Gastrocnemius medialis (tissue), 4 donors: ENCODE results near the gene BBX. TPM values are rescaled to one million over a fixed set of nuclear protein-coding genes. Genes with fewer than 3 reads are reported as not detected.

Experiments used
- ATAC-seq, 2 donors: fragments of 150-250 bp; one replicate each; pipeline ENCODE4 v1.9.1; 2016
- DNase-seq, 2 donors: peaks; one replicate each; pipeline ENCODE4 v3.0.0-alpha.2; 2019
- H3K27ac ChIP-seq, 4 donors: fragments of 200-600 bp; sonication (generic); 1 replicate in 1 of 4; 2 replicates in 3 of 4; pipeline ENCODE4 v1.5.1; 2016 to 2018; ENCODE audit warnings: mild to moderate bottlenecking in 2 of 4, moderate library complexity in 1 of 4
- H3K27me3 ChIP-seq, 3 donors: fragments of 200-600 bp; sonication (generic) in 2 of 3; 1 replicate in 1 of 3; 2 replicates in 2 of 3; pipeline versions ENCODE4 v1.5.1 to v1.6.0; 2016 to 2019; ENCODE audit warnings: mild to moderate bottlenecking in 1 of 3, moderate library complexity in 1 of 3
- H3K36me3 ChIP-seq, 2 donors: fragments of 200-600 bp; sonication (generic) in 1 of 2; one replicate each; pipeline ENCODE4 v1.5.1; 2017 to 2018
- H3K4me1 ChIP-seq, 2 donors: fragments of 200-600 bp; sonication (generic) in 1 of 2; one replicate each; pipeline ENCODE4 v1.5.1; 2016 to 2017; ENCODE audit warnings: mild to moderate bottlenecking in 2 of 2
- H3K4me3 ChIP-seq, 4 donors: fragments of 200-600 bp; sonication (generic) in 3 of 4; 1 replicate in 1 of 4; 2 replicates in 3 of 4; pipeline ENCODE4 v1.5.1; 2016 to 2019; ENCODE audit warnings: mild to moderate bottlenecking in 2 of 4
- H3K9me3 ChIP-seq, 3 donors: fragments of 200-600 bp; sonication (generic) in 2 of 3; 1 replicate in 1 of 3; 2 replicates in 2 of 3; pipeline ENCODE4 v1.5.1; 2016 to 2019
- POLR2A ChIP-seq, 2 donors: fragments of 450-650 bp; IDR thresholded peaks; one replicate each; pipeline ENCODE4 v1.6.1; 2017; ENCODE audit warnings: antibody characterized with exemption in 2 of 2, mild to moderate bottlenecking in 2 of 2, moderate library complexity in 2 of 2
- in situ Hi-C, 4 donors: fragments of 200-750 bp; cut with MboI; loops; one replicate each; pipeline versions ENCODE4 v1.15.0 to v1.8.0; 2017; ENCODE audit warnings: low sequenced_read_pairs in 4 of 4
- intact Hi-C: fragments of 100-400 bp; cut with DNase I; formaldehyde crosslinking; loops from one replicate; pipeline ENCODE4 v1.15.1; 2023; ENCODE audit warnings: low total_unique reads
- total RNA-seq, 4 donors: library from RNA; depleted of rRNA; stranded (reverse); fragments of >200 nt; gene quantifications; one replicate each; pipeline versions ENCODE4 v1.1.0 to v1.2.3, GENCODE V29; 2016
- TF ChIP-seq, protein P1 (sequence below), 5 experiments: fragments of 450-650 bp in 3 of 5; fragments of 200-600 bp in 2 of 5; sonication (generic) in 2 of 5; IDR thresholded peaks in 4 of 5; conservative IDR thresholded peaks in 1 of 5; 1 replicate in 4 of 5; 2 replicates in 1 of 5; pipeline ENCODE4 v1.5.1; 2016 to 2019; ENCODE audit warnings: antibody characterized with exemption in 5 of 5, mild to moderate bottlenecking in 3 of 5, moderate library complexity in 3 of 5

The BBX gene
- total RNA-seq, 4 donors from 2014 or later: 15.2 to 48.3 (median 20.1) TPM

DNA sequence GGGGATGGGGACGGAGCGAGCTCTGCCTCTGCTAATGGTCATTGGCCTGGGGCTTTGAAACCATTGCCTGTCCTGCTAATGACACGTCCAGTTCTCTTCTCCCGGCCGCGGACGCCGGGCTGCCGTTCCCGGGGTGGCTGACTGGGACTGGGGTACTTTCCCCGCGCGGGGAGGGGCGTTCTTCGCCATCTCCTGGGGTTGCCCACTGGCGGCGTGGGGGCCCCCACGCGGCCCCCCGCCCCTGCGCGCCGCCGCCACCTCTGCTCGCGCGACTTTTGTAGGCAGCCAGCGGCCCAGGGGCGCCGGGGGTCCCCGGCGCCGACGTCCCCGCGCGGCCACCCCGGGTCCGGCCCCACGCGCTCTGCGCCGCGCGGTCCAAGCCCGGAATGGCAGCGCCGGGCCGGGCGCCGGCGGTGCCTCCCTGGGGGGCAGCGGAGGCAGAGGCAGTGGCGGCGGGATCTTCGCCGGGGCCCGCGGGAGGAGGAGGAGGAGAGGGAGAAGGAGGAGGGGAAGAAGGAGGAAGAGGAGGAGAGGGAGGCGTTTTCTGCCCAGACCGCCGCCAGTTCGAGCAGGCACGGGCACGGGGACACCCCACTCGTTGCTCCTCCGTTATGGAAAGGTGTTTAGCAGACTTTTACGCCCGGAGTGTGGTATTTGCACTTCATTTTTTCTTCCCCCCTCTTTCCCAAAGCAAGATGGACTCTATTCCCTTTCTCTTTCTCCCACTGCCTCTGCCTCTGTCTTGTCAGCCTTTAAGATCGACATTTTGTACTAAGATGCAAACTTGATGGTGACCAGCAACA, 2.3 kb downstream of the BBX start:
- TF ChIP-seq, protein P1, sequence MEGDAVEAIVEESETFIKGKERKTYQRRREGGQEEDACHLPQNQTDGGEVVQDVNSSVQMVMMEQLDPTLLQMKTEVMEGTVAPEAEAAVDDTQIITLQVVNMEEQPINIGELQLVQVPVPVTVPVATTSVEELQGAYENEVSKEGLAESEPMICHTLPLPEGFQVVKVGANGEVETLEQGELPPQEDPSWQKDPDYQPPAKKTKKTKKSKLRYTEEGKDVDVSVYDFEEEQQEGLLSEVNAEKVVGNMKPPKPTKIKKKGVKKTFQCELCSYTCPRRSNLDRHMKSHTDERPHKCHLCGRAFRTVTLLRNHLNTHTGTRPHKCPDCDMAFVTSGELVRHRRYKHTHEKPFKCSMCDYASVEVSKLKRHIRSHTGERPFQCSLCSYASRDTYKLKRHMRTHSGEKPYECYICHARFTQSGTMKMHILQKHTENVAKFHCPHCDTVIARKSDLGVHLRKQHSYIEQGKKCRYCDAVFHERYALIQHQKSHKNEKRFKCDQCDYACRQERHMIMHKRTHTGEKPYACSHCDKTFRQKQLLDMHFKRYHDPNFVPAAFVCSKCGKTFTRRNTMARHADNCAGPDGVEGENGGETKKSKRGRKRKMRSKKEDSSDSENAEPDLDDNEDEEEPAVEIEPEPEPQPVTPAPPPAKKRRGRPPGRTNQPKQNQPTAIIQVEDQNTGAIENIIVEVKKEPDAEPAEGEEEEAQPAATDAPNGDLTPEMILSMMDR (IDR thresholded peaks at IDR 0.05 in 4 of 5, conservative IDR thresholded peaks at IDR 0.05 in 1 of 5): no peak
- TF ChIP-seq POLR2A (IDR thresholded peaks at IDR 0.05): peak in 1 of 2 donors; percentile 30
- DNase-seq (peak; percentile 38 to 43), ATAC-seq (peak; percentile 40 to 43)
- H3K27ac ChIP-seq: peak overlapping the region; percentile 94 to 97 (median 96)
- no peaks in the 10 kb centered on the region for H3K27me3 ChIP-seq
- intact Hi-C loops: loop anchor here (1.0 to 10.0 kb wide), 3 partner anchors 94 to 570 kb away; partner anchors contain the start of gene CD47
- no peaks in the 10 kb centered on the region for H3K9me3 ChIP-seq
- H3K36me3 ChIP-seq: no peaks in the 10 kb centered on the region
- peaks cover 9 to 19% of the 10 kb centered on the region in 2 donors for H3K4me1 ChIP-seq
- in situ Hi-C loops: loop anchor here in 1 of 4 donors (10.0 kb wide), 1 partner anchor 290 kb away; no protein-coding TSS in a partner anchor
- peak overlapping the region; percentile 74 to 99 (median 94) for H3K4me3 ChIP-seq

DNA sequence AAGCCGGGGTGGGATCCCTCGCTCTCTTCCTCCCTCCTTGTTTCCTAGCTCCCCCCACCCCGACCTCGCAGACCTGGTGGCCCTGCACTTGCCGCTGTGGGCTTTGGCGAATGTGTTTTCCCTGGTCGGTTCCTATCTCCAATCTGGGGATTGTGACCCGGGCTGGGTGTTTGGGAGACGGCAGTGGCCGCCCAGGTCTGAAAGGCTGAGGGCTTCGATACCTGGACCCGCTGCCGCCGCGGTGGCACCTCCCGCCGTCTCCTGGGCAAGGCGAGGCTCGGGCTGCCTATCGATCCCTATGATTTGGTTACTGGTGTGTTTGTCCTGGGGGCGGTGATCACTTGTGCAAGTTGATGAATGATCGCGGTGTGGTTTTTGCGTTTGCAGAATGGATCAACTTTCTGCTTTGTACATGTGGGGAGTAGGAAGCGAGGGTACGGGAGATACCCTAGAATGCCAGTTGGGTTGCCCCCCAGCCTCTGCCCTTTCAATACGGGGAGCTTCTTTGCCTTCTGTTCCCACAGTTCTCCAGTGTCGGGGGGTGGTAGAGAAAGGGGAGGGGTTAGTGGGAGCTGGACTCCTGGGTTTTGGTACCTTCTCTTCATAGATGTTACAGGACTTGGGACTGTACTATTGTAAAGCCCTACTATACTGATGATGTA, 3.0 kb downstream of the BBX start:
- no peaks in the 10 kb centered on the region for H3K9me3 ChIP-seq
- peaks cover 9 to 19% of the 10 kb centered on the region in 2 donors for H3K4me1 ChIP-seq
- in situ Hi-C loops: loop anchor here in 1 of 4 donors (10.0 kb wide), 1 partner anchor 291 kb away; no protein-coding TSS in a partner anchor
- H3K36me3 ChIP-seq: no peaks in the 10 kb centered on the region
- H3K27me3 ChIP-seq: no peaks in the 10 kb centered on the region
- H3K4me3 ChIP-seq: peak overlapping the region; percentile 74 to 99 (median 94)
- no peak for TF ChIP-seq POLR2A (IDR thresholded peaks at IDR 0.05)
- TF ChIP-seq, protein P1 (IDR thresholded peaks at IDR 0.05 in 4 of 5, conservative IDR thresholded peaks at IDR 0.05 in 1 of 5): no peak
- peak; percentile 6 to 12 for DNase-seq
- ATAC-seq: no peak
- intact Hi-C loops: loop anchor here (1.0 to 10.0 kb wide), 2 partner anchors 285 to 569 kb away; partner anchors contain the start of gene CD47
- peak overlapping the region; percentile 94 to 97 (median 96) for H3K27ac ChIP-seq

DNA sequence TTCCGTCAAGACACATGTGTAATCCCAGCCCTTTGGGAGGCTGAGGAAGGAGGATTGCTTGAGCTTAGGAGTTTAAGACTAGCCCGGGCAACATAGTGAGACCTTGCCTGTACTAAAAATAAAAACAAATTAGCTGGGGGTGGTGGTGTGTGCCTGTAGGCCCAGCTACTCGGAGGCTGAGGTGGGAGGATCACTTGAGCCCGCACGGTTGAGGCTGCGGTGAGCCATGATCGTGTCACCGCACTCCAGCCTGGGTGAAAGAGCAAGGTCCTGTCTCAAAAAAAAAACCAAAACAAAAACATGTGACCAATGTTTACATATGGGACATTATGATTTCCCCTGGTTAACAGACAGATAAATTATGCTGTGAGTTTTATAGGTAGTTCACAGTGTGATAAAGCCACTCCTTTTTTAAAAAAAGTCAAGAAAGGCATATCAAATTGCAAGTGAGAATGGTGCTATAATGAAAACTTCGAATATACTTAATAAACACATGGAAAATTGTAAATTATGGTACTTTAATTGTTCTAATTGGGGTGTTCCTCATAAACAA, 9.2 kb downstream of the BBX start:
- intact Hi-C loops: no loop called here
- H3K27ac ChIP-seq: no peak overlapping the region

DNA sequence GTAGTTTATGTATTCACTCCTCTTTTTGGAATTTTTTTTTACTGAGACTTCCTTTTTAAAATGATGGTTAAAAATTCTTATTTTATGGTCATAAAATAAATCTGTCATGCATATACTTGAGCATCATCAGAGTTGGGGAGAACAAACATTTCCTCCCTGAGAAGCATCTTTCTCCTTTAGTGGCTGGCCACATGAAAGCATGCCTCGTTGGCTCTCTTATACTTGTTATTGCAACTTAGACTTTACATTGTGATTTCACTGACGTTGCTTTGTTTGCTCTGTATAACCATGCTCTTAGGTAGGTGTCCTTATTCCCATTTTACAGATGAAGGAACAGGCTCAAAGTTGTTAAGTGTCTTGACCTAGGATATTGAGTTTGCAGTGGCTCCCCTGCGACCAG, 18.1 kb downstream of the BBX start:
- intact Hi-C loops (no loop called here), in situ Hi-C loops (loop anchor here in 1 of 4 donors (10.0 kb wide), 1 partner anchor 306 kb away; no protein-coding TSS in a partner anchor)
- Histone ChIP-seq H3K4me3 (no peak overlapping the region), H3K27ac (no peak overlapping the region), H3K27me3 (no peaks in the 10 kb centered on the region), H3K9me3 (no peaks in the 10 kb centered on the region), H3K4me1 (no peaks in the 10 kb centered on the region), H3K36me3 (no peaks in the 10 kb centered on the region)
- DNase-seq (no peak), ATAC-seq (no peak)
- no peak for TF ChIP-seq POLR2A (IDR thresholded peaks at IDR 0.05)
- TF ChIP-seq, protein P1 (IDR thresholded peaks at IDR 0.05 in 4 of 5, conservative IDR thresholded peaks at IDR 0.05 in 1 of 5): no peak

More for the DNA sequence above, 9.2 kb downstream of the BBX start:
- no peaks in the 10 kb centered on the region for H3K27me3 ChIP-seq
- DNase-seq (no peak), ATAC-seq (no peak)
- H3K9me3 ChIP-seq: no peaks in the 10 kb centered on the region
- no peaks in the 10 kb centered on the region for H3K36me3 ChIP-seq
- no peak overlapping the region for H3K4me3 ChIP-seq
- TF ChIP-seq POLR2A (IDR thresholded peaks at IDR 0.05): no peak
- TF ChIP-seq, protein P1 (IDR thresholded peaks at IDR 0.05 in 4 of 5, conservative IDR thresholded peaks at IDR 0.05 in 1 of 5): no peak
- no peaks in the 10 kb centered on the region for H3K4me1 ChIP-seq
- in situ Hi-C loops: loop anchor here in 1 of 4 donors (10.0 kb wide), 1 partner anchor 297 kb away; no protein-coding TSS in a partner anchor
